ENCODE results near the gene CLDND2. TPM values are rescaled to one million over a fixed set of nuclear protein-coding genes. Genes with fewer than 3 reads are reported as not detected.

Gene CLDND2
- total RNA-seq, 1 donor from 2014 or later: not detected

- Histone ChIP-seq H3K4me3 (peak overlapping the region; percentile 80), H4K20me1 (ENCODE audit: low read depth) (no peaks in the 10 kb centered on the region), H3K4me2 (peak overlapping the region; percentile 93), H3K79me2 (ENCODE audit: low read depth) (no peaks in the 10 kb centered on the region), H3K27ac (peak overlapping the region; percentile 76), H3K9me3 (ENCODE audit: low read depth) (no peaks in the 10 kb centered on the region), H3K9ac (peak overlapping the region; percentile 29), H2AFZ (replicated peaks) (peak overlapping the region; percentile 68), H3F3A (ENCODE audit: low read depth) (peaks cover 14% of the 10 kb centered on the region), H3K36me3 (no peaks in the 10 kb centered on the region), H3K27me3 (no peaks in the 10 kb centered on the region), H3K4me1 (peaks cover 7% of the 10 kb centered on the region)
- H3K27me3 Mint-ChIP-seq (ENCODE audit: insufficient read depth, low read depth): peaks cover 13% of the 10 kb centered on the region
- H3K27ac Mint-ChIP-seq: no peak overlapping the region
- DNase-seq (ENCODE audit: low spot score): peak; percentile 99
- no peak for TF ChIP-seq EZH2 (IDR thresholded peaks at IDR 0.05)
- TF ChIP-seq CTCF (IDR thresholded peaks at IDR 0.05): no peak
- no peak for TF ChIP-seq EZH2phosphoT487 (IDR thresholded peaks at IDR 0.05)
- H3K4me1 Mint-ChIP-seq: peaks cover 24% of the 10 kb centered on the region
- H3K9me3 Mint-ChIP-seq: no peaks in the 10 kb centered on the region
- peak overlapping the region; percentile 99 for H3K4me3 Mint-ChIP-seq
- no peaks in the 10 kb centered on the region for H3K36me3 Mint-ChIP-seq
Observed at GRCh38 chr19:51367565-51368365, 1.0 kb downstream of the CLDND2 start.

GRCh38 chr19:51367255-51367564 is 1.6 kb downstream of the CLDND2 start:
- H3K4me3 Mint-ChIP-seq: peak overlapping the region; percentile 99
- peaks cover 24% of the 10 kb centered on the region for H3K4me1 Mint-ChIP-seq
- no peaks in the 10 kb centered on the region for H3K36me3 ChIP-seq
- H3K9ac ChIP-seq: peak overlapping the region; percentile 69
- H2AFZ ChIP-seq (replicated peaks): peak overlapping the region; percentile 35
- no peak for DNase-seq (ENCODE audit: low spot score)
- TF ChIP-seq EZH2phosphoT487 (IDR thresholded peaks at IDR 0.05) (no peak), CTCF (IDR thresholded peaks at IDR 0.05) (no peak), EZH2 (IDR thresholded peaks at IDR 0.05) (no peak)
- H3K36me3 Mint-ChIP-seq: no peaks in the 10 kb centered on the region
- peaks cover 7% of the 10 kb centered on the region for H3K4me1 ChIP-seq
- peak overlapping the region; percentile 93 for H3K4me2 ChIP-seq
- H3K9me3 Mint-ChIP-seq: no peaks in the 10 kb centered on the region
- no peak overlapping the region for H3K27ac ChIP-seq
- H3K9me3 ChIP-seq (ENCODE audit: low read depth): no peaks in the 10 kb centered on the region
- peak overlapping the region; percentile 80 for H3K4me3 ChIP-seq
- peaks cover 14% of the 10 kb centered on the region for H3F3A ChIP-seq (ENCODE audit: low read depth)
- H4K20me1 ChIP-seq (ENCODE audit: low read depth): no peaks in the 10 kb centered on the region
- peak overlapping the region; percentile 74 for H3K27ac Mint-ChIP-seq
- no peaks in the 10 kb centered on the region for H3K27me3 ChIP-seq
- H3K27me3 Mint-ChIP-seq (ENCODE audit: insufficient read depth, low read depth): peaks cover 9% of the 10 kb centered on the region
- H3K79me2 ChIP-seq (ENCODE audit: low read depth): no peaks in the 10 kb centered on the region

GRCh38 chr19:51366389-51367254 is 2.2 kb downstream of the CLDND2 start:
- no peaks in the 10 kb centered on the region for H3K9me3 Mint-ChIP-seq
- H3K9me3 ChIP-seq (ENCODE audit: low read depth): no peaks in the 10 kb centered on the region
- peaks cover 9% of the 10 kb centered on the region for H3K27me3 Mint-ChIP-seq (ENCODE audit: insufficient read depth, low read depth)
- H3K27ac Mint-ChIP-seq: peak overlapping the region; percentile 96
- H4K20me1 ChIP-seq (ENCODE audit: low read depth): no peaks in the 10 kb centered on the region
- DNase-seq (ENCODE audit: low spot score): peak; percentile 99
- peak overlapping the region; percentile 93 for H3K4me2 ChIP-seq
- H3K36me3 Mint-ChIP-seq: no peaks in the 10 kb centered on the region
- H3K27me3 ChIP-seq: no peaks in the 10 kb centered on the region
- peak overlapping the region; percentile 80 for H3K4me3 ChIP-seq
- H3K4me1 Mint-ChIP-seq: peaks cover 24% of the 10 kb centered on the region
- peak overlapping the region; percentile 69 for H3K9ac ChIP-seq
- H3F3A ChIP-seq (ENCODE audit: low read depth): peaks cover 14% of the 10 kb centered on the region
- peak overlapping the region; percentile 99 for H3K4me3 Mint-ChIP-seq
- no peaks in the 10 kb centered on the region for H3K36me3 ChIP-seq
- peak overlapping the region; percentile 35 for H2AFZ ChIP-seq (replicated peaks)
- H3K4me1 ChIP-seq: peaks cover 7% of the 10 kb centered on the region
- H3K79me2 ChIP-seq (ENCODE audit: low read depth): no peaks in the 10 kb centered on the region
- H3K27ac ChIP-seq: peak overlapping the region; percentile 2
- no peak for TF ChIP-seq CTCF (IDR thresholded peaks at IDR 0.05)
- no peak for TF ChIP-seq EZH2phosphoT487 (IDR thresholded peaks at IDR 0.05)
- no peak for TF ChIP-seq EZH2 (IDR thresholded peaks at IDR 0.05)

All from neural progenitor cell (in vitro differentiated cells).